ENCODE data around the gene KLHL8. TPM values are rescaled to one million over a fixed set of nuclear protein-coding genes. Genes with fewer than 3 reads are reported as not detected.

KLHL8 gene
- total and polyA plus RNA-seq, 2 donors (not counting 3 experiments of a cell fraction or from before 2014, with no cell fraction given): 1.7 to 9.0 TPM

DNA sequence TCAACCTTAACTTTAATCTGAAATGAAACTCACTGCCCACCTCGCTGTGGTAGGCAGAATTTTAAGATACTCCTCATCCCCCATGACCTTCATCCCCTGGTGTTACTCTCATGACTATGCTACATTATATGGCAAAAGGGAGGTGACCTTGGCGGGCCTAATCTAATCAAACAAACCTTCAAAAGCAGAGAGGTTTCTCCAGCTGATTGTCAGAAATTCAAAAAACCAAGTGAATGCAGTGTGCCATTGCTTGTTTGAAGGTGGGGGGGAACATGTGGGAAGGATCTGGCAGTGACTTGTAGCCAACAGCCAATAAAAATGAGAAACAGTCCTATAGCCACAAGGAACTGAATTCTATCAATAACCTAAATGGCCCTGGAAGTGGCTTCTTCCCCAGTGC lies 48.5 kb downstream of the KLHL8 start:
- no peak overlapping the region for H3K9ac ChIP-seq (replicated peaks; ENCODE audit: extremely low read depth, insufficient read depth, low read length)
- H3K27me3 ChIP-seq (ENCODE audit: control insufficient read depth in 2 of 2, insufficient read depth in 2 of 2, low read length in 2 of 2): no peaks in the 10 kb centered on the region
- ChIA-PET POLR2A (no interaction called here), CTCF (interaction anchor here (0.6 to 2.5 kb wide), 2 partner anchors 21 to 487 kb away, joined by 3 to 12 read pairs; no protein-coding TSS in a partner anchor)
- H3K36me3 ChIP-seq (ENCODE audit: control insufficient read depth in 2 of 2, extremely low read depth in 1 of 2, insufficient read depth in 2 of 2, low read length in 2 of 2): no peaks in the 10 kb centered on the region
- H2AFZ ChIP-seq (ENCODE audit: low read depth, low read length): no peak overlapping the region
- no peaks in the 10 kb centered on the region for H3K9me3 ChIP-seq (replicated peaks; ENCODE audit: control insufficient read depth, insufficient read depth, low read length)
- dilution Hi-C loops (cut with MboI; ENCODE audit: extremely low pct_ligation_motif_present, low sequenced_read_pairs): no loop called here
- no peak for DNase-seq (ENCODE audit: low read depth, low spot score)
- H4K20me1 ChIP-seq (replicated peaks; ENCODE audit: control insufficient read depth, extremely low read depth, insufficient read depth, low read length): no peaks in the 10 kb centered on the region
- TF ChIP-seq, protein P1, sequence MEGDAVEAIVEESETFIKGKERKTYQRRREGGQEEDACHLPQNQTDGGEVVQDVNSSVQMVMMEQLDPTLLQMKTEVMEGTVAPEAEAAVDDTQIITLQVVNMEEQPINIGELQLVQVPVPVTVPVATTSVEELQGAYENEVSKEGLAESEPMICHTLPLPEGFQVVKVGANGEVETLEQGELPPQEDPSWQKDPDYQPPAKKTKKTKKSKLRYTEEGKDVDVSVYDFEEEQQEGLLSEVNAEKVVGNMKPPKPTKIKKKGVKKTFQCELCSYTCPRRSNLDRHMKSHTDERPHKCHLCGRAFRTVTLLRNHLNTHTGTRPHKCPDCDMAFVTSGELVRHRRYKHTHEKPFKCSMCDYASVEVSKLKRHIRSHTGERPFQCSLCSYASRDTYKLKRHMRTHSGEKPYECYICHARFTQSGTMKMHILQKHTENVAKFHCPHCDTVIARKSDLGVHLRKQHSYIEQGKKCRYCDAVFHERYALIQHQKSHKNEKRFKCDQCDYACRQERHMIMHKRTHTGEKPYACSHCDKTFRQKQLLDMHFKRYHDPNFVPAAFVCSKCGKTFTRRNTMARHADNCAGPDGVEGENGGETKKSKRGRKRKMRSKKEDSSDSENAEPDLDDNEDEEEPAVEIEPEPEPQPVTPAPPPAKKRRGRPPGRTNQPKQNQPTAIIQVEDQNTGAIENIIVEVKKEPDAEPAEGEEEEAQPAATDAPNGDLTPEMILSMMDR (IDR thresholded peaks at IDR 0.05; ENCODE audit: extremely low read depth in 1 of 2, insufficient read depth in 1 of 2, low read depth in 1 of 2, low read length in 2 of 2): no peak
- TF ChIP-seq, protein P2, sequence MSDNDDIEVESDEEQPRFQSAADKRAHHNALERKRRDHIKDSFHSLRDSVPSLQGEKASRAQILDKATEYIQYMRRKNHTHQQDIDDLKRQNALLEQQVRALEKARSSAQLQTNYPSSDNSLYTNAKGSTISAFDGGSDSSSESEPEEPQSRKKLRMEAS (IDR thresholded peaks at IDR 0.05; ENCODE audit: insufficient read depth, insufficient read length): no peak
- no peak for TF ChIP-seq MYC (IDR thresholded peaks at IDR 0.05; ENCODE audit: low read depth, low read length)
- no peak for TF ChIP-seq FOS (IDR thresholded peaks at IDR 0.05; ENCODE audit: borderline replicate concordance, insufficient read depth, low read length)
- no peak for TF ChIP-seq JUN (IDR thresholded peaks at IDR 0.05; ENCODE audit: borderline replicate concordance, insufficient read depth, insufficient read length, low read depth)
- no peak for TF ChIP-seq GATA2 (IDR thresholded peaks at IDR 0.05; ENCODE audit: insufficient read depth, insufficient read length, low read depth, low read length)
- TF ChIP-seq EZH2 (IDR thresholded peaks at IDR 0.05; ENCODE audit: borderline replicate concordance, low read depth, low read length, severe bottlenecking): no peak
- TF ChIP-seq POLR2AphosphoS5 (IDR thresholded peaks at IDR 0.05; ENCODE audit: insufficient read depth, low read depth, low read length): no peak
- no peak for TF ChIP-seq POLR2A (IDR thresholded peaks at IDR 0.05; ENCODE audit: low read depth, low read length)
- intact Hi-C loops (cut with micrococcal nuclease): no loop called here
- no TSS peak for BruUV-seq (replicated peaks)
- FAIRE-seq: no peak
- H3K9me1 ChIP-seq (replicated peaks; ENCODE audit: control insufficient read depth, extremely low read depth, insufficient read depth, low read length): no peaks in the 10 kb centered on the region
- no peak overlapping the region for H3K27ac ChIP-seq (ENCODE audit: insufficient read depth, low read depth, low read length)
- H3K4me2 ChIP-seq (ENCODE audit: insufficient read depth, low read length): no peak overlapping the region
- no peak overlapping the region for H3K4me3 ChIP-seq (replicated peaks in 1 of 3; ENCODE audit: insufficient read depth in 1 of 3, low read depth in 1 of 3, low read length in 3 of 3)
- H3K79me2 ChIP-seq (ENCODE audit: control insufficient read depth, insufficient read depth, low read length): no peaks in the 10 kb centered on the region
- no peaks in the 10 kb centered on the region for H3K4me1 ChIP-seq (ENCODE audit: control insufficient read depth, extremely low read depth, insufficient read depth, low read length)
